H1 (cell line): ENCODE measurements around the gene CNOT9. TPM values are rescaled to one million over a fixed set of nuclear protein-coding genes. Genes with fewer than 3 reads are reported as not detected.

Source experiments
- CTCF ChIA-PET: fragments of 300-600 bp; sonication (Branson Sonifier 250); formaldehyde crosslinking; loops from one replicate; lab custom pipeline; 2021; ENCODE audit not compliant: partially characterized antibody; lab: Charles Lee
- POLR2A ChIA-PET: fragments of 300-600 bp; sonication (Branson Sonifier 250); formaldehyde crosslinking; loops from one replicate; lab custom pipeline; 2021; ENCODE audit warnings: inconsistent platforms; ENCODE audit not compliant: partially characterized antibody; lab: Charles Lee
- DNase-seq, 2 experiments: peaks; one replicate each; pipeline versions ENCODE4 v3.0.0 to v3.0.0-alpha.2; 2010 to 2022; ENCODE audit warnings: low spot score in 2 of 2, low read depth in 1 of 2, mixed read lengths in 1 of 2
- FAIRE-seq: peaks from 2 replicates; lab custom pipeline; 2011; peaks lifted over from hg19 to GRCh38; lab: Jason Lieb, UNC
- H2AFZ ChIP-seq: 2 replicates; pipeline ENCODE4 v1.8.1; 2012; ENCODE audit warnings: low read length, inconsistent platforms
- H2AK5ac ChIP-seq: 2 replicates; pipeline ENCODE4 v1.6.1; 2013; ENCODE audit warnings: low read depth, low read length
- H2BK120ac ChIP-seq: replicated peaks from 2 replicates; pipeline ENCODE3; 2013; ENCODE audit warnings: low read depth, low read length, inconsistent platforms
- H2BK12ac ChIP-seq: 2 replicates; pipeline ENCODE4 v1.6.1; 2013; ENCODE audit warnings: low read depth, low read length
- H2BK15ac ChIP-seq: 2 replicates; pipeline ENCODE4 v1.6.1; 2013; ENCODE audit warnings: low read length
- H2BK20ac ChIP-seq: 2 replicates; pipeline ENCODE4 v1.6.1; 2013; ENCODE audit warnings: low read length
- H2BK5ac ChIP-seq: 2 replicates; pipeline ENCODE4 v1.6.1; 2013; ENCODE audit warnings: low read depth, low read length
- H3K14ac ChIP-seq: 2 replicates; pipeline ENCODE4 v1.6.1; 2013; ENCODE audit warnings: inconsistent platforms; ENCODE audit not compliant: insufficient read length
- H3K18ac ChIP-seq: 2 replicates; pipeline ENCODE4 v1.6.1; 2013; ENCODE audit warnings: low read length; ENCODE audit errors: extremely low read depth
- H3K23ac ChIP-seq: 2 replicates; pipeline ENCODE4 v1.6.1; 2013; ENCODE audit warnings: inconsistent platforms; ENCODE audit not compliant: insufficient read length
- H3K23me2 ChIP-seq: 2 replicates; pipeline ENCODE4 v1.6.1; 2013; ENCODE audit warnings: low read depth, low read length
- H3K27ac ChIP-seq: 2 replicates; pipeline ENCODE4 v1.6.1; 2011; ENCODE audit warnings: low read depth, low read length, inconsistent platforms
- H3K27me3 ChIP-seq, 4 experiments: replicated peaks in 1 of 4; 1 replicate in 1 of 4; 2 replicates in 3 of 4; pipeline versions ENCODE4 v1.6.1 to v1.8.1; 2011 to 2013; ENCODE audit warnings: low read length in 3 of 4, mild to moderate bottlenecking in 3 of 4, inconsistent platforms in 2 of 4, mixed read lengths in 2 of 4, moderate library complexity in 1 of 4; ENCODE audit not compliant: control insufficient read depth in 3 of 4, insufficient read depth in 3 of 4; ENCODE audit errors: extremely low read depth in 1 of 4
- H3K36me3 ChIP-seq, 4 experiments: 2 replicates each; pipeline versions ENCODE4 v1.6.1 to v1.8.1; 2011 to 2013; ENCODE audit warnings: mild to moderate bottlenecking in 4 of 4, low read length in 3 of 4, moderate library complexity in 2 of 4, control low read depth in 1 of 4, inconsistent platforms in 1 of 4; ENCODE audit not compliant: insufficient read depth in 4 of 4, control insufficient read depth in 2 of 4
- H3K4ac ChIP-seq: replicated peaks from 2 replicates; pipeline ENCODE3; 2013; ENCODE audit warnings: low read length, low read depth, mixed read lengths, inconsistent platforms; ENCODE audit not compliant: insufficient read length
- H3K4me1 ChIP-seq, 4 experiments: replicated peaks in 1 of 4; 1 replicate in 1 of 4; 2 replicates in 3 of 4; pipeline versions ENCODE4 v1.6.1 to v1.8.1; 2011 to 2013; ENCODE audit warnings: low read length in 3 of 4, inconsistent platforms in 2 of 4, mixed read lengths in 1 of 4; ENCODE audit not compliant: insufficient read depth in 4 of 4, control insufficient read depth in 3 of 4
- H3K4me2 ChIP-seq, 2 experiments: 2 replicates each; pipeline versions ENCODE4 v1.6.1 to v1.8.1; 2011 to 2013; ENCODE audit warnings: low read depth in 2 of 2, low read length in 2 of 2, control low read depth in 1 of 2, inconsistent platforms in 1 of 2, mild to moderate bottlenecking in 1 of 2; ENCODE audit not compliant: insufficient read depth in 1 of 2
- H3K4me3 ChIP-seq, 4 experiments: fragments of 200-600, 300-600 bp in 1 of 4; sonication (generic), shearing (Covaris generic), sonication (Bioruptor Twin) in 1 of 4; 2 replicates each; pipeline versions ENCODE4 v1.5.1 to v1.8.1; 2011 to 2016; ENCODE audit warnings: low read length in 4 of 4, low read depth in 3 of 4, control low read depth in 2 of 4, inconsistent platforms in 2 of 4, mild to moderate bottlenecking in 2 of 4, mixed read lengths in 1 of 4, moderate library complexity in 1 of 4; ENCODE audit not compliant: insufficient read depth in 2 of 4; ENCODE audit errors: extremely low read depth in 1 of 4
- H3K56ac ChIP-seq: replicated peaks from 2 replicates; pipeline ENCODE3; 2013; ENCODE audit warnings: low read depth, mild to moderate bottlenecking, mixed read lengths, low read length, inconsistent platforms; ENCODE audit not compliant: insufficient read length
- H3K79me1 ChIP-seq: 2 replicates; pipeline ENCODE4 v1.6.1; 2013; ENCODE audit warnings: low read depth, low read length, control low read depth
- H3K79me2 ChIP-seq, 2 experiments: 2 replicates each; pipeline versions ENCODE4 v1.6.1 to v1.8.1; 2012 to 2013; ENCODE audit warnings: low read length in 2 of 2, mild to moderate bottlenecking in 2 of 2, inconsistent platforms in 1 of 2; ENCODE audit not compliant: insufficient read depth in 2 of 2, control insufficient read depth in 1 of 2
- H3K9ac ChIP-seq, 4 experiments: replicated peaks in 1 of 4; 1 replicate in 1 of 4; 2 replicates in 3 of 4; pipeline versions ENCODE4 v1.6.1 to v1.8.1; 2011 to 2013; ENCODE audit warnings: low read depth in 3 of 4, low read length in 3 of 4, control low read depth in 2 of 4, mild to moderate bottlenecking in 2 of 4, moderate library complexity in 2 of 4, inconsistent platforms in 1 of 4; ENCODE audit errors: extremely low read depth in 1 of 4
- H3K9me3 ChIP-seq, 2 experiments: 2 replicates each; pipeline versions ENCODE4 v1.6.1 to v1.8.1; 2012 to 2013; ENCODE audit warnings: mild to moderate bottlenecking in 2 of 2, moderate library complexity in 2 of 2, control low read depth in 1 of 2, inconsistent platforms in 1 of 2, low read depth in 1 of 2, low read length in 1 of 2, mixed read lengths in 1 of 2; ENCODE audit not compliant: insufficient read depth in 2 of 2
- H4K20me1 ChIP-seq, 2 experiments: replicated peaks in 1 of 2; 2 replicates each; pipeline versions ENCODE3 to v1.8.1; 2011 to 2013; ENCODE audit warnings: inconsistent platforms in 2 of 2, low read length in 2 of 2, mild to moderate bottlenecking in 1 of 2; ENCODE audit not compliant: insufficient read depth in 2 of 2, control insufficient read depth in 1 of 2
- H4K5ac ChIP-seq: 2 replicates; pipeline ENCODE4 v1.6.1; 2013; ENCODE audit warnings: low read length, low read depth, mixed read lengths, inconsistent platforms; ENCODE audit not compliant: insufficient read length
- H4K8ac ChIP-seq: 2 replicates; pipeline ENCODE4 v1.8.0; 2013; ENCODE audit warnings: mild to moderate bottlenecking, moderate library complexity, low read length, inconsistent platforms; ENCODE audit not compliant: insufficient read depth; ENCODE audit errors: extremely low read depth
- H4K91ac ChIP-seq: replicated peaks from 2 replicates; pipeline ENCODE3; 2013; ENCODE audit warnings: low read length, mixed read lengths, inconsistent platforms; ENCODE audit not compliant: insufficient read length
- BRCA1 ChIP-seq: IDR thresholded peaks from 2 replicates; pipeline ENCODE4 v1.6.1; 2012; ENCODE audit warnings: low read depth, low read length, improper control_type of control experiment
- CEBPB ChIP-seq: IDR thresholded peaks from 2 replicates; pipeline ENCODE4 v1.6.1; 2012; ENCODE audit warnings: low read depth, low read length
- FOSL1 ChIP-seq: IDR thresholded peaks from 2 replicates; pipeline ENCODE4 v1.6.1; 2011; ENCODE audit warnings: mild to moderate bottlenecking, low read depth, low read length, moderate library complexity; ENCODE audit not compliant: insufficient read depth
- JUN ChIP-seq: IDR thresholded peaks from 2 replicates; pipeline ENCODE4 v1.6.1; 2011; ENCODE audit warnings: low read depth, mild to moderate bottlenecking, improper control_type of control experiment, low read length
- KDM1A ChIP-seq: fragments of 200-600, 300-600 bp; sonication (generic); IDR thresholded peaks from 2 replicates; pipeline ENCODE4 v1.7.1; 2016; ENCODE audit warnings: mild to moderate bottlenecking, low read length, borderline replicate concordance
- RNF2 ChIP-seq: fragments of 200-900, 300-1000 bp; sonication (generic); IDR thresholded peaks from 2 replicates; pipeline ENCODE4 v1.7.1; 2016; ENCODE audit warnings: borderline replicate concordance, low read depth, mild to moderate bottlenecking, antibody characterized with exemption, low read length; ENCODE audit not compliant: poor library complexity, severe bottlenecking; ENCODE audit errors: missing control alignments
- SP1 ChIP-seq: IDR thresholded peaks from 2 replicates; pipeline ENCODE4 v1.6.1; 2011; ENCODE audit warnings: low read depth, low read length
- WGBS, 2 experiments: shearing (Covaris generic) in 1 of 2; methylation state at CpG; one replicate each; pipeline versions ENCODE4 v1.1.6 to v1.1.7; 2013 to 2015; ENCODE audit warnings: low lambda C conversion rate in 2 of 2, mixed read lengths in 2 of 2, inconsistent platforms in 1 of 2, low coverage in 1 of 2, missing lambda C conversion rate in 1 of 2; ENCODE audit not compliant: insufficient replicate concordance in 2 of 2, insufficient coverage in 1 of 2, insufficient read length in 1 of 2; ENCODE audit errors: extremely low coverage in 1 of 2, missing lambda C conversion rate in 1 of 2; 5-methylcytosine and 5-hydroxymethylcytosine counted together
- polyA plus RNA-seq, 7 experiments: library from polyadenylated mRNA; depleted of rRNA in 3 of 7; stranded (reverse) in 5 of 7; unstranded in 2 of 7; fragments of >200 nt in 5 of 7; fragments of 200-250 nt in 2 of 7; gene quantifications; 1 replicate in 5 of 7; 2 replicates in 1 of 7; 4 replicates in 1 of 7; pipeline versions ENCODE4 v1.2.1 to v1.2.3, GENCODE V29; 2011 to 2013; ENCODE audit warnings: missing spikeins in 2 of 7, mixed read lengths in 2 of 7
- total RNA-seq: library from RNA; stranded (reverse); fragmentation: NEBNext Ultra II Directional; extraction: Animal tissue kit (Norgen Biotek cat#: 25700); gene quantifications from 2 replicates; pipeline ENCODE4 v1.2.1, GENCODE V29; 2021
- TF ChIP-seq, protein P1 (sequence below), 3 experiments: IDR thresholded peaks; 1 replicate in 2 of 3; 2 replicates in 1 of 3; pipeline versions ENCODE4 v1.5.1 to v1.6.1; 2011; ENCODE audit warnings: low read length in 3 of 3, mild to moderate bottlenecking in 3 of 3, inconsistent platforms in 2 of 3, low read depth in 1 of 3, moderate library complexity in 1 of 3; ENCODE audit not compliant: insufficient read depth in 1 of 3; ENCODE audit errors: control extremely low read depth in 1 of 3

Gene CNOT9
- total and polyA plus RNA-seq, 2 of the 8 experiments (the other 6 are each of a cell fraction or from before 2014, with no cell fraction given): 79.3 to 81.2 TPM

DNA sequence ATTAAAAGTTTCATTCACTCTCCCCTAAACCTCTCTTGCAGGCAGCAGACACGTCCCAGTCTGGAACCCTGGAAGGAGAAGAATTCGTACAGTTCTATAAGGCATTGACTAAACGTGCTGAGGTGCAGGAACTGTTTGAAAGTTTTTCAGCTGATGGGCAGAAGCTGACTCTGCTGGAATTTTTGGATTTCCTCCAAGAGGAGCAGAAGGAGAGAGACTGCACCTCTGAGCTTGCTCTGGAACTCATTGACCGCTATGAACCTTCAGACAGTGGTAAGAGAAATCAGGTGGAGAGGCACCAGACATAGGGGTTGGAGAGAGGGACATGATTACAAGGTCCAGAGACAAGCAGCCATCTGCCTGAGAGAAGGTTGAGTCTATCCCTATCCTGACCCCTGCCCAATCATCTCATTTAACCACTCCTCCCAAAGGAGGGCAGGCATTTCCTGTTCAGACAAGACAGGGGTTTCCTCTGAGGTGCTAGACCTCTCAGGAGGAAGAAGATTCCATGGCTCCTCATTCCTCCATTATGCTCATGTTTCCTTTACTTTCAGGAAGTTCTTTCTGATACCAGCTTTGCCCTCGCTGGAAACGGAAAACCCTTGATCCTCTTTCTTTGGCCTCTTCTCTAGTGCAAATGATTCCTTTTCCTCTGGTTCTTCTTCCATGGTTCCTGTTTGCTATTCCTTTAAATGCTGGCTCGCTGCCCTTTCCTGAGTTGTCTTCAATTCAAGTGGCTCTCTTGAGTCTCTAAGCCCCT, 54.1 kb downstream of the CNOT9 start:
- TF ChIP-seq FOSL1 (no peak), RNF2 (no peak), JUN (no peak), BRCA1 (no peak), KDM1A (no peak), SP1 (no peak), CEBPB (no peak)
- TF ChIP-seq, protein P1, sequence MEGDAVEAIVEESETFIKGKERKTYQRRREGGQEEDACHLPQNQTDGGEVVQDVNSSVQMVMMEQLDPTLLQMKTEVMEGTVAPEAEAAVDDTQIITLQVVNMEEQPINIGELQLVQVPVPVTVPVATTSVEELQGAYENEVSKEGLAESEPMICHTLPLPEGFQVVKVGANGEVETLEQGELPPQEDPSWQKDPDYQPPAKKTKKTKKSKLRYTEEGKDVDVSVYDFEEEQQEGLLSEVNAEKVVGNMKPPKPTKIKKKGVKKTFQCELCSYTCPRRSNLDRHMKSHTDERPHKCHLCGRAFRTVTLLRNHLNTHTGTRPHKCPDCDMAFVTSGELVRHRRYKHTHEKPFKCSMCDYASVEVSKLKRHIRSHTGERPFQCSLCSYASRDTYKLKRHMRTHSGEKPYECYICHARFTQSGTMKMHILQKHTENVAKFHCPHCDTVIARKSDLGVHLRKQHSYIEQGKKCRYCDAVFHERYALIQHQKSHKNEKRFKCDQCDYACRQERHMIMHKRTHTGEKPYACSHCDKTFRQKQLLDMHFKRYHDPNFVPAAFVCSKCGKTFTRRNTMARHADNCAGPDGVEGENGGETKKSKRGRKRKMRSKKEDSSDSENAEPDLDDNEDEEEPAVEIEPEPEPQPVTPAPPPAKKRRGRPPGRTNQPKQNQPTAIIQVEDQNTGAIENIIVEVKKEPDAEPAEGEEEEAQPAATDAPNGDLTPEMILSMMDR (IDR thresholded peaks at IDR 0.05; ENCODE audit: control extremely low read depth in 1 of 3, insufficient read depth in 1 of 3, low read depth in 1 of 3, low read length in 3 of 3): no peak
- Histone ChIP-seq H3K27ac (no peak overlapping the region), H3K9me3 (no peaks in the 10 kb centered on the region), H3K79me2 (no peaks in the 10 kb centered on the region), H3K4me3 (no peak overlapping the region), H2AK5ac (no peak overlapping the region), H4K20me1 (no peaks in the 10 kb centered on the region), H3K23me2 (no peaks in the 10 kb centered on the region), H3K79me1 (no peaks in the 10 kb centered on the region), H2BK20ac (no peak overlapping the region), H3K56ac (no peak overlapping the region), H2BK5ac (no peak overlapping the region), H4K8ac (no peak overlapping the region), H2BK120ac (no peak overlapping the region), H3K4ac (no peak overlapping the region), H3K18ac (no peak overlapping the region; the same call in 1 of the 2 replicates), H3K14ac (no peak overlapping the region), H2BK15ac (no peak overlapping the region), H3K4me1 (no peaks in the 10 kb centered on the region; a peak in 1 of 7 replicates), H3K23ac (no peak overlapping the region), H2AFZ (peak overlapping the region; percentile 48; the same call in 1 of the 2 replicates), H3K27me3 (no peaks in the 10 kb centered on the region), H3K36me3 (no peaks in the 10 kb centered on the region), H2BK12ac (no peak overlapping the region), H3K9ac (no peak overlapping the region), H4K91ac (no peak overlapping the region), H3K4me2 (no peak overlapping the region), H4K5ac (no peak overlapping the region)
- ChIA-PET CTCF (no interaction called here), POLR2A (no interaction called here)
- no peak for DNase-seq
- FAIRE-seq: no peak
- WGBS, 2 experiments: 93% methylated on average over 7 of the region's 7 CpGs; no CpG with 5 or more reads in 1 of the 2 experiments
